ENCODE results near the gene ECHS1.
"Not testable (repeated sequence)": the region's sequence is repeated elsewhere in the genome, so short reads cannot be mapped to it uniquely, and the experiment has no call there.

The ECHS1 gene

DNA sequence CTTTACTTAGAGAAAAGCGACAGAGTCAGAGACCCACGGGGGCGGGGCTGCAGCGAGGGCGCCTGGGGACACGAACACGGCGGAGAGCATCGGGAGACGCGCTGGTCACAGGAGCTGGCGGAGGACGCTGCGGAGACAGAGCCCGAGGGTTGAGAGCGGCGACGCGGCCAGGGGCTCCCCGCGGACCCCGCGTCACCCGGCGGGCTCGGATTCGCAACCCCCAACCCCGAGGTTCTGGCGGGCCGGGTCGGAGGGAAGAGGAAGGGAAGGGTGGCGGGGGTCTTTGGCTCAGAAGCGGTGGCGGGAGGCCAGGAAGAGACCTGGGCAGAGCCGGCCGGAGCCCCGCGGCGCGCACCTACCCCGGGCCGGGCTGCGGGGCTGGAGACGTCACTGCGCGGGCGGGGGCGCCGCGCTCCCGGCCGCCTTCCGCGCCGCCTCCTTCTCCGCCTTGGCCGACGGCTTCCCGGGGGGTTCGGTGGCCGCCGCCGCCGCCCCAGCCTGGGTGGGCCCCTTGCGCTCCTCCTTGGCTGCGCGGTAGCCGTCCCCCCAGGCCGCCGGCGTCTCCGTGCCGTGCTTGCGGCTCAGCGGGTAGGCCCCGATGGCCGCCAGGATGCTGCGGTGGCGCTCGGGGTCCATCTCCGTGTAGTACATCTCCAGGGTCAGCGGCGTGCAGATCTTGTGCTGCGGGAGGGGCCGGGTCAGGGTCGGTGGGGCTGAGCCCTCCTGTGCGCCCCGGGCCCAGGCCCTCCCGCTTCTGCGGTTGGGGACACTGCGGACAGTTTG lies 47.5 kb downstream of the ECHS1 start:
- Mint-ChIP-seq H3K4me3 (peak overlapping the region; percentile 76), H3K9me3 (no peaks in the 10 kb centered on the region), H3K27me3 (peaks cover 33% of the 10 kb centered on the region), H3K4me1 (peaks cover 5% of the 10 kb centered on the region), H3K36me3 (ENCODE audit: insufficient read depth) (peaks cover 1% of the 10 kb centered on the region), H3K27ac (ENCODE audit: low read depth) (no peak overlapping the region)
- DNase-seq (ENCODE audit: low spot score in 2 of 2) (no peak), ATAC-seq (replicated peaks; ENCODE audit: extremely low read depth, poor library complexity, severe bottlenecking) (no peak)

DNA sequence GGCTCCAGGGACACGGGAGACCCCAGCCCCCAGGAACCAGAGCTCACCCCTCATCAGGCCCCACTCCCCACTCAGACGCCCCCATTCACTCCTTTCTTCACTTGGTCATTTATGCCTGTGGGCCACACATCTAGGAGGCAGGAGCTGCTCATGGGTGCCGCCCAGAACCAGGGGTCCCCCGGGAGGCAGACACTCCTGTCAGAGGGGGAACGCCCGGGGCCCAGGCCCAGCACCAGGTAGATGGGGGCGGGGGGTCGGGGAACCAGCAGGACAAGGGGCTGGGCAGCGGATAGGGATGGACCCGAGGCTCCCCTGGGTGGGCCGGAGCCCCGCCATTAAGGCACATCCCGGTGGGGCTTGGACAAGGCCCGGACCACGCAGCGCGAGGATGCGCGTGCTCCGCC lies 48.3 kb downstream of the ECHS1 start:
- H3K4me1 Mint-ChIP-seq, result peaks cover 3% of the 10 kb centered on the region
- no peaks in the 10 kb centered on the region for H3K9me3 Mint-ChIP-seq
- peak overlapping the region; percentile 76 for H3K4me3 Mint-ChIP-seq
- peaks cover 33% of the 10 kb centered on the region for H3K27me3 Mint-ChIP-seq
- peak; percentile 3 for ATAC-seq (replicated peaks; ENCODE audit: extremely low read depth, poor library complexity, severe bottlenecking)
- peaks cover 1% of the 10 kb centered on the region for H3K36me3 Mint-ChIP-seq (ENCODE audit: insufficient read depth)
- H3K27ac Mint-ChIP-seq (ENCODE audit: low read depth), result no peak overlapping the region
- no peak for DNase-seq (ENCODE audit: low spot score in 2 of 2)

GRCh38 chr10:133324198-133324792 lies 48.9 kb downstream of the ECHS1 start:
- Mint-ChIP-seq H3K36me3 (ENCODE audit: insufficient read depth) (peaks cover 4% of the 10 kb centered on the region), H3K4me1 (peaks cover 3% of the 10 kb centered on the region), H3K4me3 (peak overlapping the region; percentile 76), H3K27me3 (peaks cover 29% of the 10 kb centered on the region), H3K27ac (ENCODE audit: low read depth) (no peak overlapping the region), H3K9me3 (no peaks in the 10 kb centered on the region)
- ATAC-seq (replicated peaks; ENCODE audit: extremely low read depth, poor library complexity, severe bottlenecking) (peak; percentile 80), DNase-seq (ENCODE audit: low spot score in 2 of 2) (peak in 1 of 2 donors; percentile 38)

DNA sequence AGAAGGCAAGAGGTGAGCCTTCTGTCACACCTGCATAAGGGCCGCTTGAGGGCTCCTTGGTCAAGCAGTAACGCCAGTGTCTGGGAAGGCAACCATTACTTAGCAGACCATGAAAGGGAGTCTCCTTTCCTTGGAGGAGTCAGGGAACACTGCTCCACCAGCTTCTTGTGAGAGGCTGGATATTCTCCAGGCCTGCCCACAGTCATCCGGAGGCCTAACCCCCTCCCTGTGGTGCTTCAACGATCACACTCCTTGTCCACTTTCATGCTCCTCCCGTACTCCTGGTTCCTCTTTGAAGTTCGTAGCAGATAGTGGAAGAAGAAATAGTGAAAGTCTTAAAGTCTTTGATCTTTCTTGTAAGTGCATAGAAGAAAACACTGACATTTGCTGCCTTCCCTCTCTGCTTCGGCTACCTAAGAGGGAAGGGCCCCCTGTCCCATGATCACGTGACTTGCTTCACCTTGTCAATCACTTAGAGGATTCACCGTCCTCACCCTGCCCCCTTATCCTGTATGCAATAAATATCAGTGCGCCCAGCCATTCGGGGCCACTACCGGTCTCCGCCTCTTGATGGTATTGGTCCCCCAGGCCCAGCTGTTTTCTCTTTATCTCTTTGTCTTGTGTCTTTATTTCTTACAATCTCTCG lies 51.0 kb downstream of the ECHS1 start:
- not testable (repeated sequence) for H3K27ac Mint-ChIP-seq (ENCODE audit: low read depth); ATAC-seq (replicated peaks; ENCODE audit: extremely low read depth, poor library complexity, severe bottlenecking); H3K36me3 Mint-ChIP-seq (ENCODE audit: insufficient read depth); H3K4me1 Mint-ChIP-seq; H3K9me3 Mint-ChIP-seq; DNase-seq (ENCODE audit: low spot score in 2 of 2); H3K4me3 Mint-ChIP-seq
- H3K27me3 Mint-ChIP-seq, result peaks cover 16% of the 10 kb centered on the region

- not testable (repeated sequence) for H3K4me3 Mint-ChIP-seq; H3K4me1 Mint-ChIP-seq; H3K27ac Mint-ChIP-seq (ENCODE audit: low read depth); H3K9me3 Mint-ChIP-seq; DNase-seq (ENCODE audit: low spot score in 2 of 2); ATAC-seq (replicated peaks; ENCODE audit: extremely low read depth, poor library complexity, severe bottlenecking); H3K27me3 Mint-ChIP-seq; H3K36me3 Mint-ChIP-seq (ENCODE audit: insufficient read depth)
These were observed 52.2 kb downstream of the ECHS1 start for GRCh38 chr10:133320852-133321422.

DNA sequence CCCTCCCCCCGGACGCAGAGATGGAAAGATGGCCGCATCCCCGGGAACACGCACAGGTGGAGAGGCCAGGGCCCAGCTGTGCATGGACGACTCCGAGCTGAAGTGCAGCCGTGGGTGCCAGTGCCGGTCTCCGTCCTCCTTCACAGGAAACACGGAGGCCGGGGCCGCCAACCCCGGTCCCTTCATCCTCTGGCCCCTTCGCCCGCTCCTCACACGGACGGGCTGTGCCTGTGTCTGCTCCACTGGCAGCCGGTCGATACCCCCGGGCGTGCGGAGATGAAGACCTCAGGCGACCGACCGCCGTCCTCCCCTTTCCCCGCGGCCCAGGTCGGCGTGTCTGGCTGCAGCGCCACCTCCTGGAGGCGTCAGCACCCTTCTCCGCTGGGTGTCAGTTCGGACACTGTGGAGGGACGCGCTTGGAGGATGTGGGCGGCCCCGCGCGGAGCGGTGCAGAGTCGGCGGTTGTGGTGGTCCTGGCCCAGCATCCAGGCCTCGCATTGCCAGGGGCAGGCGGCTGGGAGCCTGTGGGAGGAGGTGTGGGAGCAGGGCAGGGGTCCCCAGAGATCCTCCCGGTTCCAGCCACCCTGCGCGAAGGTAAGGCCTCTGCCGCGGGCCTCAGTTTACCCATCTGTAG lies 54.5 kb downstream of the ECHS1 start:
- DNase-seq (ENCODE audit: low spot score in 2 of 2) (peak; percentile 50 to 57), ATAC-seq (replicated peaks; ENCODE audit: extremely low read depth, poor library complexity, severe bottlenecking) (peak; percentile 82)
- H3K4me3 Mint-ChIP-seq, result peak overlapping the region; percentile 44
- no peak overlapping the region for H3K27ac Mint-ChIP-seq (ENCODE audit: low read depth)
- no peaks in the 10 kb centered on the region for H3K9me3 Mint-ChIP-seq
- H3K4me1 Mint-ChIP-seq, result peaks cover 15% of the 10 kb centered on the region
- peaks cover 2% of the 10 kb centered on the region for H3K36me3 Mint-ChIP-seq (ENCODE audit: insufficient read depth)
- no peaks in the 10 kb centered on the region for H3K27me3 Mint-ChIP-seq

DNA sequence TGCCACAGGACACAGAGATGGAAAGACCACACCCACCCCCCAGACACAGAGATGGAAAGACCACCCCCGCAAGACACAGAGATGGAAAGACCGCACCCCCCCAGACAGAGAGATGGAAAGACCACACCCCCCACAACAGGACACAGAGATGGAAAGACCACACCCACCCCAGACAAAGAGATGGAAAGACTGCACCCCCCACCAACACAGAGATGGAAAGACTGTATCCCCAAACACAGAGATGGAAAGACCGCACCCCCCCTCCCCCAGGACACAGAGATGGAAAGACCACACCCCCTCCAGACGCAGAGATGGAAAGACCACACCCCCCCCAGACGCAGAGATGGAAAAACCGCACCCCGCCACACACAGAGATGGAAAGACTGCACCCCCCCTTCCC lies 56.4 kb downstream of the ECHS1 start:
- Mint-ChIP-seq H3K27ac (ENCODE audit: low read depth) (no peak overlapping the region), H3K27me3 (no peaks in the 10 kb centered on the region), H3K4me1 (peaks cover 15% of the 10 kb centered on the region), H3K36me3 (ENCODE audit: insufficient read depth) (peaks cover 5% of the 10 kb centered on the region), H3K4me3 (no peak overlapping the region), H3K9me3 (no peaks in the 10 kb centered on the region)
- ATAC-seq (replicated peaks; ENCODE audit: extremely low read depth, poor library complexity, severe bottlenecking) (no peak), DNase-seq (ENCODE audit: low spot score in 2 of 2) (no peak)

GRCh38 chr10:133316266-133316665 lies 56.9 kb downstream of the ECHS1 start:
- H3K27me3 Mint-ChIP-seq, result no peaks in the 10 kb centered on the region
- H3K4me1 Mint-ChIP-seq, result peaks cover 15% of the 10 kb centered on the region
- no peak overlapping the region for H3K27ac Mint-ChIP-seq (ENCODE audit: low read depth)
- no peak for ATAC-seq (replicated peaks; ENCODE audit: extremely low read depth, poor library complexity, severe bottlenecking)
- peaks cover 5% of the 10 kb centered on the region for H3K36me3 Mint-ChIP-seq (ENCODE audit: insufficient read depth)
- DNase-seq (ENCODE audit: low spot score in 2 of 2), result no peak
- H3K9me3 Mint-ChIP-seq, result no peaks in the 10 kb centered on the region
- no peak overlapping the region for H3K4me3 Mint-ChIP-seq

- Mint-ChIP-seq H3K27ac (ENCODE audit: low read depth) (no peak overlapping the region), H3K27me3 (no peaks in the 10 kb centered on the region), H3K4me1 (peaks cover 15% of the 10 kb centered on the region), H3K4me3 (no peak overlapping the region), H3K9me3 (no peaks in the 10 kb centered on the region), H3K36me3 (ENCODE audit: insufficient read depth) (peaks cover 8% of the 10 kb centered on the region)
- DNase-seq (ENCODE audit: low spot score in 2 of 2) (no peak), ATAC-seq (replicated peaks; ENCODE audit: extremely low read depth, poor library complexity, severe bottlenecking) (no peak)
These were observed 57.3 kb downstream of the ECHS1 start for GRCh38 chr10:133315847-133316246.

- H3K27ac Mint-ChIP-seq (ENCODE audit: low read depth), result no peak overlapping the region
- no peaks in the 10 kb centered on the region for H3K9me3 Mint-ChIP-seq
- H3K4me3 Mint-ChIP-seq, result no peak overlapping the region
- peaks cover 15% of the 10 kb centered on the region for H3K4me1 Mint-ChIP-seq
- no peaks in the 10 kb centered on the region for H3K27me3 Mint-ChIP-seq
- DNase-seq (ENCODE audit: low spot score in 2 of 2), result no peak
- H3K36me3 Mint-ChIP-seq (ENCODE audit: insufficient read depth), result peaks cover 11% of the 10 kb centered on the region
- no peak for ATAC-seq (replicated peaks; ENCODE audit: extremely low read depth, poor library complexity, severe bottlenecking)
These were observed 58.2 kb downstream of the ECHS1 start for GRCh38 chr10:133314911-133315310.

GRCh38 chr10:133313192-133313591 lies 60.0 kb downstream of the ECHS1 start:
- H3K36me3 Mint-ChIP-seq (ENCODE audit: insufficient read depth), result peaks cover 16% of the 10 kb centered on the region
- H3K4me1 Mint-ChIP-seq, result peaks cover 11% of the 10 kb centered on the region
- no peaks in the 10 kb centered on the region for H3K27me3 Mint-ChIP-seq
- no peak overlapping the region for H3K4me3 Mint-ChIP-seq
- no peaks in the 10 kb centered on the region for H3K9me3 Mint-ChIP-seq
- no peak for ATAC-seq (replicated peaks; ENCODE audit: extremely low read depth, poor library complexity, severe bottlenecking)
- H3K27ac Mint-ChIP-seq (ENCODE audit: low read depth), result no peak overlapping the region
- DNase-seq (ENCODE audit: low spot score in 2 of 2), result no peak

DNA sequence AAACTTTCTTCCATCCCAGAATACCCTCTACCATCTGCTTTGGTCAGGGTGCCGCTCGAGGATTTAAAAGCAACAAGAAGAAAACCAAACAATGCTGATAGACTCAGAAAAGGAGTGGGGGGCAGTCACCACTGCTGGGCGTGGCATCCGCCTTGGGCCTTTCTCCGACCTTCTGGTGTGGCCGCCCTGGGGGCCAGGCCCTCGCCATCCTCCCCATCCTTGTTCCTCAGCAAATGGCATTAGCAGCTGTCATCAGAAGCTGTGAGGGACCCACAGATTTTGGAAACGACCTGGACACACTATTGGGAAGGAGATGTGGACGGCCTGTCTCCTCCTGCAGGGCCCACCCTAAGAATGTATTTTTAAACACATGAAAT lies 60.4 kb downstream of the ECHS1 start:
- no peak overlapping the region for H3K4me3 Mint-ChIP-seq
- H3K27me3 Mint-ChIP-seq, result no peaks in the 10 kb centered on the region
- H3K27ac Mint-ChIP-seq (ENCODE audit: low read depth), result no peak overlapping the region
- no peak for DNase-seq (ENCODE audit: low spot score in 2 of 2)
- ATAC-seq (replicated peaks; ENCODE audit: extremely low read depth, poor library complexity, severe bottlenecking), result no peak
- peaks cover 15% of the 10 kb centered on the region for H3K4me1 Mint-ChIP-seq
- no peaks in the 10 kb centered on the region for H3K9me3 Mint-ChIP-seq
- H3K36me3 Mint-ChIP-seq (ENCODE audit: insufficient read depth), result peaks cover 21% of the 10 kb centered on the region
